H4 (cell line): ENCODE measurements around the gene ZNF445. TPM values are rescaled to one million over a fixed set of nuclear protein-coding genes. Genes with fewer than 3 reads are reported as not detected.
"Not testable (repeated sequence)": the region's sequence is repeated elsewhere in the genome, so short reads cannot be mapped to it uniquely, and the experiment has no call there.

Experiments
- DNase-seq: peaks from one replicate; pipeline ENCODE4 v3.0.0-alpha.2; 2015; ENCODE audit warnings: low spot score
- total RNA-seq: library from RNA; depleted of rRNA; stranded (reverse); fragments of >200 nt; shearing (Covaris generic); gene quantifications from 2 replicates; pipeline ENCODE4 v1.2.3, GENCODE V29; 2014; rRNA removed

ZNF445 gene
- total RNA-seq, 1 experiment from 2014 or later: 2.0 TPM

GRCh38 chr3:44398853-44399252 is 78.6 kb downstream of the ZNF445 start:
- no peak for DNase-seq

- DNase-seq: not testable (repeated sequence)
Measured at GRCh38 chr3:44398271-44398670, 79.2 kb downstream of the ZNF445 start.

- DNase-seq: no peak
Measured at GRCh38 chr3:44396200-44397171, 81.0 kb downstream of the ZNF445 start.

- DNase-seq: no peak
Measured at GRCh38 chr3:44395714-44396113, 81.8 kb downstream of the ZNF445 start.

- no peak for DNase-seq
Measured at GRCh38 chr3:44392489-44392888, 85.0 kb downstream of the ZNF445 start.

GRCh38 chr3:44387404-44387803 is 90.1 kb downstream of the ZNF445 start:
- DNase-seq: no peak

Other genes with a start within 250 kb of the ZNF445 start
- gene TOPAZ1, start 235.8 kb downstream of the ZNF445 start, total RNA-seq: not detected in 2 replicates
- gene TCAIM, start 138.9 kb downstream of the ZNF445 start, total RNA-seq: 21.9 and 24.9 TPM in 2 replicates
- gene ZKSCAN7, start 77.5 kb upstream of the ZNF445 start, total RNA-seq: 0.99 and 1.4 TPM in 2 replicates
- gene ZNF660, start 107.3 kb upstream of the ZNF445 start, total RNA-seq: 0.02 and 0.08 TPM in 2 replicates
- gene ZNF197, start 147.4 kb upstream of the ZNF445 start, total RNA-seq: 6.6 and 7.1 TPM in 2 replicates
- 11.0 and 14.1 TPM in 2 replicates for gene ZNF35, start 171.1 kb upstream of the ZNF445 start, total RNA-seq
- gene ZNF502, start 235.0 kb upstream of the ZNF445 start, total RNA-seq: 1.0 and 2.1 TPM in 2 replicates